ENCODE measurements around the gene ARHGEF35. TPM values are rescaled to one million over a fixed set of nuclear protein-coding genes. Genes with fewer than 3 reads are reported as not detected.
"Not testable (repeated sequence)": the region's sequence is repeated elsewhere in the genome, so short reads cannot be mapped to it uniquely, and the experiment has no call there.

Gene ARHGEF35
- total and polyA plus RNA-seq, 2 of the 13 experiments (the other 11 are each of a cell fraction or from before 2014, with no cell fraction given): 0.18 TPM; not detected in 1

GRCh38 chr7:144171594-144172350 is 23.9 kb downstream of the ARHGEF35 start:
- H3K4me3 ChIP-seq (replicated peaks in 1 of 3; ENCODE audit: insufficient read depth in 1 of 3, low read depth in 2 of 3, low read length in 3 of 3); intact Hi-C loops (cut with micrococcal nuclease; ENCODE audit: unreplicated experiment); H3K36me3 ChIP-seq (replicated peaks in 1 of 2; ENCODE audit: control insufficient read depth in 1 of 2, insufficient read depth in 2 of 2, low read length in 2 of 2); CTCF ChIA-PET (ENCODE audit: low intra/inter-chr PET ratio, low total read pairs); H3K27ac ChIP-seq (ENCODE audit: extremely low read length, insufficient read depth, low read length); H4K20me1 ChIP-seq (ENCODE audit: insufficient read depth, low read length); ATAC-seq; H3K9me3 ChIP-seq (ENCODE audit: low read length); H2AFZ ChIP-seq (ENCODE audit: low read length); H3K27me3 ChIP-seq (ENCODE audit: control insufficient read depth in 1 of 2, insufficient read depth in 2 of 2, low read length in 2 of 2); H3K79me2 ChIP-seq (ENCODE audit: insufficient read depth, low read length); H3K4me1 ChIP-seq (ENCODE audit: insufficient read depth, low read length); POLR2A ChIA-PET; FAIRE-seq; BruUV-seq (replicated peaks); H3K9ac ChIP-seq (ENCODE audit: insufficient read depth, low read depth, low read length); H3K4me2 ChIP-seq (ENCODE audit: low read depth, low read length); TF ChIP-seq SOX13, SOX6 (IDR thresholded peaks at IDR 0.05): not testable (repeated sequence)
- 11% methylated on average over 3 of the region's 4 CpGs for WGBS (ENCODE audit: low lambda C conversion rate)
- in situ Hi-C loops (cut with HindIII; ENCODE audit: extremely low pct_ligation_motif_present, low pct_unique_long_range_greater_than_20kb): loop anchor here (10.0 kb wide), 1 partner anchor 223 kb away; no protein-coding TSS in a partner anchor
- TF ChIP-seq SOX13 (CRISPR knock-in tag; conservative IDR thresholded peaks at IDR 0.05 in 1 of 2, IDR thresholded peaks at IDR 0.05 in 1 of 2) (0 out of 4 replicates have a peak, but pooled peaks of 1 of the 2 experiments have one; percentile 11), HNF4A (CRISPR knock-in tag; IDR thresholded peaks at IDR 0.05) (peak; percentile 34), SOX6 (CRISPR knock-in tag; IDR thresholded peaks at IDR 0.05) (peak; percentile 28; the same call in 1 of the 2 replicates), TFAP4 (IDR thresholded peaks at IDR 0.05; ENCODE audit: borderline replicate concordance, low read depth) (peak; percentile 92)
- DNase-seq (ENCODE audit: low spot score): peak; percentile 35

GRCh38 chr7:144164784-144165183 is 30.8 kb downstream of the ARHGEF35 start:
- in situ Hi-C loops (cut with HindIII; ENCODE audit: extremely low pct_ligation_motif_present, low pct_unique_long_range_greater_than_20kb): no loop called here
- BruUV-seq (replicated peaks): no TSS peak
- Histone ChIP-seq H4K20me1 (ENCODE audit: insufficient read depth, low read length) (no peaks in the 10 kb centered on the region), H2AFZ (ENCODE audit: low read length) (no peak overlapping the region), H3K79me2 (ENCODE audit: insufficient read depth, low read length) (no peaks in the 10 kb centered on the region), H3K9ac (ENCODE audit: insufficient read depth, low read depth, low read length) (no peak overlapping the region), H3K4me1 (ENCODE audit: insufficient read depth, low read length) (no peaks in the 10 kb centered on the region), H3K4me3 (replicated peaks in 1 of 3; ENCODE audit: insufficient read depth in 1 of 3, low read depth in 2 of 3, low read length in 3 of 3) (no peak overlapping the region), H3K9me3 (ENCODE audit: low read length) (no peaks in the 10 kb centered on the region), H3K27me3 (ENCODE audit: control insufficient read depth in 1 of 2, insufficient read depth in 2 of 2, low read length in 2 of 2) (no peaks in the 10 kb centered on the region), H3K27ac (ENCODE audit: extremely low read length, insufficient read depth, low read length) (no peak overlapping the region), H3K36me3 (replicated peaks in 1 of 2; ENCODE audit: control insufficient read depth in 1 of 2, insufficient read depth in 2 of 2, low read length in 2 of 2) (no peaks in the 10 kb centered on the region), H3K4me2 (ENCODE audit: low read depth, low read length) (no peak overlapping the region)
- ChIA-PET POLR2A (no interaction called here), CTCF (ENCODE audit: low intra/inter-chr PET ratio, low total read pairs) (no interaction called here)
- WGBS (ENCODE audit: low lambda C conversion rate): 3% methylated on average over 2 of the region's 2 CpGs
- ATAC-seq: no peak
- FAIRE-seq: no peak
- TF ChIP-seq MAFK (conservative IDR thresholded peaks at IDR 0.05 in 1 of 2, IDR thresholded peaks at IDR 0.05 in 1 of 2; ENCODE audit: low read length in 2 of 2) (peak in 1 of 2 experiments; percentile 24; a peak in 1 of 4 replicates), ZNF850 (CRISPR knock-in tag; conservative IDR thresholded peaks at IDR 0.05) (no peak)
- DNase-seq (ENCODE audit: low spot score): no peak
- intact Hi-C loops (cut with micrococcal nuclease; ENCODE audit: unreplicated experiment): no loop called here
